Suprapubic skin (tissue), 4 donors: ENCODE measurements around the gene RUBCN. TPM values are rescaled to one million over a fixed set of nuclear protein-coding genes. Genes with fewer than 3 reads are reported as not detected.
A peak's percentile ranks its signal among the peaks of the same experiment; 100 is the strongest.

ENCODE experiments used
- DNase-seq, 2 donors: peaks; one replicate each; pipeline ENCODE4 v3.0.0-alpha.2; 2019; ENCODE audit warnings: low spot score in 2 of 2
- H3K27ac ChIP-seq: fragments of 200-600 bp; sonication (generic); one replicate; pipeline ENCODE4 v1.5.1; 2019
- H3K27me3 ChIP-seq: fragments of 200-600 bp; sonication (generic); one replicate; pipeline ENCODE4 v1.5.1; 2019
- H3K36me3 ChIP-seq: fragments of 200-600 bp; sonication (generic); one replicate; pipeline ENCODE4 v1.5.1; 2019
- H3K4me1 ChIP-seq: fragments of 200-600 bp; sonication (generic); one replicate; pipeline ENCODE4 v1.5.1; 2019
- H3K4me3 ChIP-seq: fragments of 200-600 bp; sonication (generic); one replicate; pipeline ENCODE4 v1.5.1; 2019; ENCODE audit warnings: mild to moderate bottlenecking
- H3K9me3 ChIP-seq: fragments of 200-600 bp; sonication (generic); one replicate; pipeline ENCODE4 v1.5.1; 2019
- EP300 ChIP-seq: sonication (generic); formaldehyde crosslinking; IDR thresholded peaks from one replicate; pipeline ENCODE4 v1.6.1; 2017; ENCODE audit warnings: antibody characterized with exemption
- POLR2A ChIP-seq, 2 donors: fragments of 450-650 bp; IDR thresholded peaks; one replicate each; pipeline ENCODE4 v1.6.1; 2017; ENCODE audit warnings: antibody characterized with exemption in 2 of 2, mild to moderate bottlenecking in 2 of 2, moderate library complexity in 2 of 2
- POLR2AphosphoS5 ChIP-seq, 3 donors: sonication (generic); formaldehyde crosslinking; IDR thresholded peaks; one replicate each; pipeline ENCODE4 v1.6.1; 2017; ENCODE audit warnings: antibody characterized with exemption in 3 of 3
- WGBS: methylation state at CpG from one replicate; pipeline ENCODE4 v1.1.5; 2018; 5-methylcytosine and 5-hydroxymethylcytosine counted together
- total RNA-seq, 4 donors: library from RNA; depleted of rRNA; stranded (reverse); fragments of >200 nt; gene quantifications; one replicate each; pipeline ENCODE4 v1.1.0, GENCODE V29; 2016
- TF ChIP-seq, protein P1 (sequence below), 2 donors: fragments of 200-600 bp in 1 of 2; fragments of 450-650 bp in 1 of 2; sonication (generic) in 1 of 2; IDR thresholded peaks; one replicate each; pipeline ENCODE4 v1.5.1; 2016 to 2019; ENCODE audit warnings: antibody characterized with exemption in 2 of 2, mild to moderate bottlenecking in 1 of 2, moderate library complexity in 1 of 2

Gene RUBCN
- total RNA-seq, 4 donors from 2014 or later: 41.8 to 70.2 (median 48.4) TPM

GRCh38 chr3:197758512-197758911 lies 21.8 kb upstream of the RUBCN start:
- no peak for TF ChIP-seq POLR2A (IDR thresholded peaks at IDR 0.05)
- no peak for TF ChIP-seq POLR2AphosphoS5 (IDR thresholded peaks at IDR 0.05)
- TF ChIP-seq, protein P1, sequence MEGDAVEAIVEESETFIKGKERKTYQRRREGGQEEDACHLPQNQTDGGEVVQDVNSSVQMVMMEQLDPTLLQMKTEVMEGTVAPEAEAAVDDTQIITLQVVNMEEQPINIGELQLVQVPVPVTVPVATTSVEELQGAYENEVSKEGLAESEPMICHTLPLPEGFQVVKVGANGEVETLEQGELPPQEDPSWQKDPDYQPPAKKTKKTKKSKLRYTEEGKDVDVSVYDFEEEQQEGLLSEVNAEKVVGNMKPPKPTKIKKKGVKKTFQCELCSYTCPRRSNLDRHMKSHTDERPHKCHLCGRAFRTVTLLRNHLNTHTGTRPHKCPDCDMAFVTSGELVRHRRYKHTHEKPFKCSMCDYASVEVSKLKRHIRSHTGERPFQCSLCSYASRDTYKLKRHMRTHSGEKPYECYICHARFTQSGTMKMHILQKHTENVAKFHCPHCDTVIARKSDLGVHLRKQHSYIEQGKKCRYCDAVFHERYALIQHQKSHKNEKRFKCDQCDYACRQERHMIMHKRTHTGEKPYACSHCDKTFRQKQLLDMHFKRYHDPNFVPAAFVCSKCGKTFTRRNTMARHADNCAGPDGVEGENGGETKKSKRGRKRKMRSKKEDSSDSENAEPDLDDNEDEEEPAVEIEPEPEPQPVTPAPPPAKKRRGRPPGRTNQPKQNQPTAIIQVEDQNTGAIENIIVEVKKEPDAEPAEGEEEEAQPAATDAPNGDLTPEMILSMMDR (IDR thresholded peaks at IDR 0.05): no peak
- no peak for TF ChIP-seq EP300
- Histone ChIP-seq H3K27me3 (no peaks in the 10 kb centered on the region), H3K27ac (no peak overlapping the region), H3K4me1 (peaks cover 5% of the 10 kb centered on the region), H3K4me3 (no peak overlapping the region), H3K9me3 (no peaks in the 10 kb centered on the region), H3K36me3 (peaks cover 27% of the 10 kb centered on the region)
- WGBS: 95% methylated on average over 4 of the region's 4 CpGs
- DNase-seq: no peak

- no peak overlapping the region for H3K27ac ChIP-seq
- TF ChIP-seq, protein P1 (IDR thresholded peaks at IDR 0.05): no peak
- no peak for TF ChIP-seq POLR2A (IDR thresholded peaks at IDR 0.05)
- no peak for TF ChIP-seq EP300
- no peak for TF ChIP-seq POLR2AphosphoS5 (IDR thresholded peaks at IDR 0.05)
- H3K27me3 ChIP-seq: no peaks in the 10 kb centered on the region
- H3K9me3 ChIP-seq: no peaks in the 10 kb centered on the region
- H3K4me3 ChIP-seq: no peak overlapping the region
- WGBS: 88% methylated on average over 3 of the region's 3 CpGs
- peaks cover 17% of the 10 kb centered on the region for H3K4me1 ChIP-seq
- DNase-seq: no peak
- peaks cover 8% of the 10 kb centered on the region for H3K36me3 ChIP-seq
Measured at GRCh38 chr3:197756704-197757103, 20.0 kb upstream of the RUBCN start.

GRCh38 chr3:197753263-197753662 lies 16.6 kb upstream of the RUBCN start:
- Histone ChIP-seq H3K4me3 (no peak overlapping the region), H3K36me3 (peaks cover 3% of the 10 kb centered on the region), H3K9me3 (no peaks in the 10 kb centered on the region), H3K27ac (no peak overlapping the region), H3K27me3 (no peaks in the 10 kb centered on the region), H3K4me1 (peaks cover 23% of the 10 kb centered on the region)
- WGBS: 90% methylated on average over 3 of the region's 3 CpGs
- TF ChIP-seq, protein P1 (IDR thresholded peaks at IDR 0.05): peak in 1 of 2 donors; percentile 14
- TF ChIP-seq POLR2AphosphoS5 (IDR thresholded peaks at IDR 0.05): no peak
- no peak for DNase-seq

- Histone ChIP-seq H3K4me1 (peaks cover 25% of the 10 kb centered on the region), H3K27me3 (no peaks in the 10 kb centered on the region), H3K36me3 (no peaks in the 10 kb centered on the region), H3K4me3 (peak overlapping the region; percentile 92), H3K9me3 (no peaks in the 10 kb centered on the region), H3K27ac (peak overlapping the region; percentile 98)
- TF ChIP-seq POLR2A (IDR thresholded peaks at IDR 0.05): no peak
- no peak for TF ChIP-seq POLR2AphosphoS5 (IDR thresholded peaks at IDR 0.05)
- TF ChIP-seq EP300: no peak
- TF ChIP-seq, protein P1 (IDR thresholded peaks at IDR 0.05): no peak
- no peak for DNase-seq
- WGBS: 89% methylated on average over 5 of the region's 5 CpGs
Measured at GRCh38 chr3:197752107-197752506, 15.4 kb upstream of the RUBCN start.

- peak; percentile 84 to 86 for DNase-seq
- 12% methylated on average over 36 of the region's 36 CpGs for whole genome bisulfite sequencing
- Histone ChIP-seq H3K27me3 (no peaks in the 10 kb centered on the region), H3K36me3 (no peaks in the 10 kb centered on the region), H3K27ac (peak overlapping the region; percentile 98), H3K4me3 (peak overlapping the region; percentile 92), H3K9me3 (no peaks in the 10 kb centered on the region), H3K4me1 (peaks cover 26% of the 10 kb centered on the region)
- TF ChIP-seq POLR2A (IDR thresholded peaks at IDR 0.05) (peak in 1 of 2 donors; percentile 20), EP300 (no peak), POLR2AphosphoS5 (IDR thresholded peaks at IDR 0.05) (peak in 1 of 3 donors; percentile 12)
- TF ChIP-seq, protein P1 (IDR thresholded peaks at IDR 0.05): no peak
Measured at GRCh38 chr3:197750858-197751737, 14.4 kb upstream of the RUBCN start.
